T-helper 2 cell treated with Interferon-gamma antibody and Interleukin-4, amounts not matched to agents 5 μg/mL and 100 μg/mL, for 36 hours (primary cell): ENCODE measurements around the gene BNIPL.

Experiments used
- DNase-seq: peaks from one replicate; pipeline ENCODE4 v3.0.0; 2021; ENCODE audit warnings: low spot score
- H3K27ac Mint-ChIP-seq: one replicate; pipeline ENCODE4 v1.8.0; 2021; ENCODE audit warnings: mild to moderate bottlenecking, mixed read lengths
- H3K27me3 Mint-ChIP-seq: one replicate; pipeline ENCODE4 v1.8.0; 2021; ENCODE audit warnings: low read depth, mixed read lengths
- H3K36me3 Mint-ChIP-seq: one replicate; pipeline ENCODE4 v1.8.0; 2021; ENCODE audit warnings: low read depth, mixed read lengths
- H3K4me1 Mint-ChIP-seq: one replicate; pipeline ENCODE4 v1.8.0; 2021; ENCODE audit warnings: low read depth, mixed read lengths
- H3K4me3 Mint-ChIP-seq: one replicate; pipeline ENCODE4 v1.8.0; 2022; ENCODE audit warnings: mild to moderate bottlenecking, moderate library complexity, mixed read lengths
- H3K9me3 Mint-ChIP-seq: one replicate; pipeline ENCODE4 v1.8.0; 2021; ENCODE audit warnings: mixed read lengths

The BNIPL gene

DNA sequence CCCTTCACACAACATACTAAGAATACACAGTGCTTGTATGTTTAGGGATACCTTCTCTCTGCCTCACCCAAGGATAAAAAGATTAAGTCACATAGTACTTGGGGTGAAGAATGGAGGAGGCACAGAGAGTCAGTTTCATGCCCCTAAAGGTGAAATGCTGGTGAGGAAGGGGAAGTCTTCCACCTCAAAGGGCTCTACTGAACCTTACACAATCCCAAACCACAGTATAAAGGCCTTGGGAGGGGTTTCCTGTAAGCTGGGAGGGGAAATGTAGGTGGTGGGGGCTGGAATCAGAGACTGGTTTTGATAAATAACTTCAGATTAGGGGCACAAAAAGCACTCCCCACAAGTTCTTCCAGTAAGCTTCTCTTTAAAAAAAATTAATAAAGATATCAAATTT lies 33.2 kb upstream of the BNIPL start:
- no peaks in the 10 kb centered on the region for H3K9me3 Mint-ChIP-seq
- H3K4me3 Mint-ChIP-seq: peak overlapping the region; percentile 76
- H3K4me1 Mint-ChIP-seq: peaks cover 62% of the 10 kb centered on the region
- H3K27me3 Mint-ChIP-seq: no peaks in the 10 kb centered on the region
- H3K36me3 Mint-ChIP-seq: peaks cover 19% of the 10 kb centered on the region
- no peak for DNase-seq
- H3K27ac Mint-ChIP-seq: peak overlapping the region; percentile 80

DNA sequence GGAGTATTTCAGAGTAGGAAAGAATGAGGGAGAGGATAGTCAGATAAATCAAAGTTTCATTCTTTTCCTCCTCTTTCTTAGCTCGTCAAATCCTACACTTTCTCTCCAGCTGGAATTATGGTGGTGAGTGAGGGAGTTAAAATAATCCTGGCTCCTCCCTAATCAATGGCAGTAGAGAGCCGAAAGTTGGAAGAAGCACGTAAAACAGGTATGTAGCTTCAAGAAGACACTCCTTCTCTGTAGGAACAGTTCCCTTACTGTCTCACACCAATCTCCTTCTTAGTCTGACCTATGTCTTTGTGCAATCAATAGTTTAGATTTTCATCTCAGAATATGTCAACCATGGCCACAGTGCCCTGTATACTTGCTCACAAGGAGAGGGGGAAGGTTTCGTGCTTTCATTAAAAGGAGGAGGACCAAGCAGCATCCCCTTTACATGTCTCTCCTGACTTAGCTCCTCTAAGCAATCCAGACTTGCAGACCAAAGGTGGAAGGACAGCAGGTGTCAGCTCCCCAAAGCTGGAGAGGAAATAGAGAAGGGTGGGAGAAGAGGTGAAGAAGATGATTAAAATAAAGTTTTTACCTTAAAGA lies 30.6 kb upstream of the BNIPL start:
- no peaks in the 10 kb centered on the region for H3K9me3 Mint-ChIP-seq
- peak overlapping the region; percentile 98 for H3K4me3 Mint-ChIP-seq
- H3K4me1 Mint-ChIP-seq: peaks cover 69% of the 10 kb centered on the region
- H3K27me3 Mint-ChIP-seq: no peaks in the 10 kb centered on the region
- H3K27ac Mint-ChIP-seq: peak overlapping the region; percentile 92
- peaks cover 17% of the 10 kb centered on the region for H3K36me3 Mint-ChIP-seq
- DNase-seq: no peak

DNA sequence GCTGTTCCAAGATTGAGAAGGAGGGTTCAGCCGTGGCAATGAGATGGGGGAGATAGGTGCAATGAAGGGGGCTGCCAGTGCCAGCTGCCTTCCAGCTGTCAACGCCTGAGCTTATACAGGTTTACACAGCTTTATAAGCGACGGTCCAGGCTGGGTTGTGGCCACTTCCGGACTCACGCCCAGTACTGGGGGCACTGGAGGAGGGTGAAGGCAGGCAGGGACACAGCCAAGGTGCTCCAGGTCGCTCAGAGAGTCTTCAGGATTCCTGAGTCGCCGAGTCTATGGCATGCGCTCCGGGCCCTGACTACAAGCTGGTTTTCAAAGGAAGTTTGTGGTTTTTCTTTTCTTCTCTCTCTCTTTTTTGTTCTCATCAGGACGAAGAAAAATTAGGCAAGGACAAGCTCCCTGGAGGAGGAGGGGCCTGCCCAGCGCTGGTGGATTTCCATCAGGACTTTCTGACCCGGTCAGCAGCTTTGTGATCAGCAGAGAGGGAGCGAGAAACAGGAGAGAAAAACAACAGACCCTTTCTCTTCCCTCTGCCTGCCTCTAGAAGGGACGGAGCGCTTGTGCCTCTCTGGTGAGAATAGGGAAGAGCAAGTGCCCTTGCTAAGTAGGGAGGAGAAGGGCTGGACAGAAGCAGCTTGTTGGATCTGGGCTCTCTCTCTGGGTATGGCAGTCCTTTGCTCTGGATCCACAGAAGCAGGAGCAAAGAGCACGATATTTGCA lies 29.9 kb upstream of the BNIPL start, which contains the start of gene MINDY1:
MINDY1 (minus strand) TSS at position 576 of the 726 bp plus-strand sequence. CDS start 4,285 bp downstream, outside the sequence.
- Mint-ChIP-seq H3K36me3 (peaks cover 13% of the 10 kb centered on the region), H3K27ac (peak within 1 kb of the TSS; percentile 92), H3K9me3 (no peaks in the 10 kb centered on the region), H3K4me1 (peaks cover 71% of the 10 kb centered on the region), H3K27me3 (no peaks in the 10 kb centered on the region), H3K4me3 (peak within 1 kb of the TSS; percentile 98)
- peak; percentile 36 for DNase-seq

DNA sequence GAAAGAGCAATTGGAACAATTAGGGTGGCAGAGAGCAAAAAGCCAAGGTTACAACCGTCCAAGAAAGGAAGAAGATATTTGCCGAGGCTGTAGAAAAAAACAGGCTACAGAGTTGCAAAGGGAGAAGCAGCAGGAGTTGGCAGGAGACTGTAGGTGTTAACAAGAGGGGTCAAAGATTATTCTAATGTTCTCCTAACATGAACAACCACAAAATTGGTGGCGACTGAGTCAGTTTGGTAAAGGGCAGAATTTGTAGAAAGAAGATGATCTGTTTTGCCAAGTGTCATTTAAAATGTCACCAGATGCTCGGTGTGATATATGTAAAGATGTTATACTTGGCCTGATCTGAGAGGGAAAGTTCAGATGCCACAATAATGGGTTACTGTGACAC lies 28.5 kb upstream of the BNIPL start:
- Mint-ChIP-seq H3K27ac (peak overlapping the region; percentile 92), H3K27me3 (no peaks in the 10 kb centered on the region)
- DNase-seq: no peak

DNA sequence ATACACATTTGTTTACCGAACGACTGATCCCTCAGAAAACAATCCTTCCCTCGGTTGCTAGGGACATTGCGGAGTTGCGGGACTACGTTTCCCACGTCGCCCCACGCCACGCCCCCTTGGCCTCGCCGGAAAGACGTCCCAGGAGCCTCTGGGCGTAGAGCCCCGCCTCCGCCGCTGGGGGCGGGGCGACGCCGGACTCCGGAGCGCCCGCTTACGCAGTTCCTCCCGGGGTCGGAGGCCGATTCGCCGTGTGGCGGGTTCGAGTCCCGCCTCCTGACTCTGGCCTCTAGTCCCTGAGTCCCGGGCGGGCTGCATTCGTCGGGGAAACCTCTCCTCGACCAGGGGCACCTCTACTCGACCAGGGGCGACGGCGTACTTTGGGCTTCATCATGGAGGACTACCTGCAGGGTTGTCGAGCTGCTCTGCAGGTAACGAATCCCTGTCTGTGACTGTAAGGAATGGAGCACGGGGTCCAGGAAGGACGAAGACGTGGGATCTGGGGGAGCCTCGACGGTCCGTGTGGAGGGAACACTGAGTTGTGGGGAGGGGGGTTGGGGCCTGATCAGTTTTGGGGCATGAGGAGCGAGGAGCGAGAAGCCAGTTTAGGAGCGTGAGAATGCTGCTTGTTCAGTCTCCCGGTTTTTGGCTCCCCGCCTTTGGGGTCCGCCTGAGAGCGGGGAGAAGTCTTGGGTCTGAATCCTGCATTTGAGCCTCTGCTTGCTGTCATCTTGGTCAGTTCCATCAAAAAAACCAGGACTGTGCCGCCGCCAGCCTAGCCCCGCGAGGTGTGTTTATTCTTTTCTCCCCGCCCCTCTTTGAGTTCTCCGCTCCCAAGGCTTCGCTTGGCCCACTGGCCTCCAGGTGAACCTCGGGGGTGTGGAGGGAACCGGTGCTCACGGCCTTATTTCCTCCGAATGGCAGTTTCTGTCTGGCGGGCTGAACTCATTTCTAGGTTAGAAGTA lies 27.9 kb upstream of the BNIPL start, which contains the start of gene PRUNE1:
PRUNE1 (plus strand) TSS at position 206 of the 962 bp plus-strand sequence; CDS start at position 390, 184 bp downstream.
- Mint-ChIP-seq H3K4me3 (peak within 1 kb of the TSS; percentile 98), H3K4me1 (peaks cover 60% of the 10 kb centered on the region), H3K27me3 (no peaks in the 10 kb centered on the region), H3K27ac (peak within 1 kb of the TSS; percentile 92), H3K36me3 (peaks cover 3% of the 10 kb centered on the region), H3K9me3 (no peaks in the 10 kb centered on the region)
- peak; percentile 96 for DNase-seq

More for the DNA sequence above, 28.5 kb upstream of the BNIPL start:
- Mint-ChIP-seq H3K4me3 (peak overlapping the region; percentile 98), H3K36me3 (peaks cover 4% of the 10 kb centered on the region), H3K4me1 (peaks cover 64% of the 10 kb centered on the region), H3K9me3 (no peaks in the 10 kb centered on the region)

DNA sequence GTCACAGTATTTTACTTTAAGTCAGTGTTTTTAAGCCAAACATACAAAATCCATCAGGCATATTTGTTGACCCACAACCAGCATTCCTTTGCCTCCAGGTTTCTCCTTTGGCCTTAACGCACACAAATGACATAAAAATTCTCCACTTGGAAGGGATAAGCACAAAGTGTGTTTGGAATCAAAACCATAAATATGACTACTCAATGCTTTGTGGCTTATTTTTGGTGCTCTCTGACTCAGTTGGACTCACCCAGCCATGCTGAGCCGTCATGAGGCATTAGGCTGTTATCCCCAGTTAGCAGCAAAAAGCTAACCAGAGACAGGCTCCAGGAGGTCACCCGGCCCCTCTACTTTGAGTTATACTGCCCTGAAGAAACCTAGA lies 27.2 kb upstream of the BNIPL start:
- DNase-seq: no peak
- no peaks in the 10 kb centered on the region for H3K9me3 Mint-ChIP-seq
- H3K4me1 Mint-ChIP-seq: peaks cover 56% of the 10 kb centered on the region
- H3K36me3 Mint-ChIP-seq: peaks cover 3% of the 10 kb centered on the region
- H3K4me3 Mint-ChIP-seq: peak overlapping the region; percentile 98
- H3K27me3 Mint-ChIP-seq: no peaks in the 10 kb centered on the region
- peak overlapping the region; percentile 92 for H3K27ac Mint-ChIP-seq

DNA sequence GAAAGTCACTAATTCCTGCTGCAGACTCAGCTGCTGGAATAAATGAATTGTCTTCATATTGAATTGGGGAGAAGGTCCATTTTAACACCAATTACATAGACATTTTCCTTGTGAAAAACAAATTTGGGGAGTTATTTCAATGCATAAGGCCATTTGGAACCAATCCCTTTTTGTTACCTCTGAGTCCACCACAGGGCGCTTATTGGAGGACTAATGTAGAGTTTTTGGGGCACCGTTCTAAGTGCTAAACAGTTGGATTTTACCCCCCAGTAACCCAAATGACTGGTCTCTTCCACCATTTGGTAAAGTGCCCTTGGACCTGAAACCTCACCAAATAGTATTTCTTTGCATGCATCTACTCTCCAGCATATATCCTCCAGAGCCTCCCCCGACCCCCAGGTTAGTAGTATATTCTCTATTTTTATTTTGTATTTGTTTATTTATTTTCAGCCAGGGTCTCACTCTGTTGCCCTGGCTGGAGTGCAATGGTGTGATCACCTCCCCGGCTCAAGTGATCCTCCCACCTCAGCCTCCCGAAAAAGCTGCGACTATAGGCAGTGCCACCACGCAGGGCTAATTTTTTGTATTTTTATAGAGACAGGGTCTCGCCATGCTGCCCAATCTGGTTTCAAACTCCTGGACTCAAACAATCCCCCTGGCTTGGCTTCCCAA lies 26.6 kb upstream of the BNIPL start:
- Mint-ChIP-seq H3K4me1 (peaks cover 52% of the 10 kb centered on the region), H3K27ac (no peak overlapping the region), H3K9me3 (no peaks in the 10 kb centered on the region), H3K27me3 (no peaks in the 10 kb centered on the region), H3K4me3 (peak overlapping the region; percentile 98), H3K36me3 (peaks cover 3% of the 10 kb centered on the region)
- no peak for DNase-seq

DNA sequence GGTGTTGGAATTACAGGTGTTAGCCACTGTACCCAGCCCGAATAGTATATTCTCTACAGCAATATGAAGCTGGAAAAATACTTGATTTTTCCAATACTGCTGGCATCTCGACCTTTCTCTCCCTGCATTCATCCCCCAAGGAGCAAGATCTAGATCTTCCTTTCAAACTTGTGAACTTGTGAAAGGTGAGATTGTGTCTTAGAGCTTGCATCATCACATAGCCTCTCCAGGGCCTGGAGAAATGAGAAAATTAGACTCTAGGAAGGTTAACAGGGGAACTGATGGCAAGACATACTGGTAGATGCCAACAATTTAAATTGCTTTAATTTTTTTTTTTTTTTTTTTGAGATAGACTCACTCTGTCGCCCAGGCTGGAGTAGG lies 26.1 kb upstream of the BNIPL start:
- H3K4me1 Mint-ChIP-seq: peaks cover 49% of the 10 kb centered on the region

DNA sequence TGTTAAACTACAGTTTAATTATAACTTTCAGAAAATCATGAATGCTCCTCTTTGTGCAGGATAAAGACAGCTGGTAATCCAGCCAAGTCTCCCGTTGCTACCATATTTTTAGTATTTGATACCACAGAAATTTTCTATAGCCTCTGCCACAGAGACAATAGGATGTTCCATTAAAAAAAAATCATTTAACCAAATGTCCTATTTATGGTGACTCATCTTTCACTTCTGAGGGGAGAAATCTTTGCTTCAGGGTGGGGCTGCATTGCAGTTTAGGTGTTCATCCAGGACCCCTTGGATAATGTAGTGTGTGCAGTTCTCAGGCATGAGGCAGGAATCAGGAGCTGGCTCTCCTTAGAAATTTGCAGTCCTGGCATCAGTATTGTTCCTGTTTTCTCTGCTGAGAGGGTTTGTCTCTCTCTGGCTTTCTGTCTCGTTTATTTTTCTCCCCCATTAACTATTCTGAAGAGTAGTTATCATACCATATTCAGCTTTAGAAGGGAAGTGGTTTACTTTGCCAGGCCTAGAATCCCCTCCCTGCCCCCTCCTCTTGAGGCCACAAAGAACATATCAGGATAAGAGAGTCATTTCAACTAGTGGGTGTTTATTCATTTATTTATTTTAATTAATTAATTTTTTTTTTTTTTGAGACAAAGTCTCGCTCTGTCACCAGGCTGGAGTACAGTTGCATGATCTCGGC lies 25.1 kb upstream of the BNIPL start:
- H3K9me3 Mint-ChIP-seq: no peaks in the 10 kb centered on the region
- peaks cover 3% of the 10 kb centered on the region for H3K36me3 Mint-ChIP-seq
- H3K27ac Mint-ChIP-seq: peak overlapping the region; percentile 54
- no peaks in the 10 kb centered on the region for H3K27me3 Mint-ChIP-seq
- H3K4me1 Mint-ChIP-seq: peaks cover 39% of the 10 kb centered on the region
- DNase-seq: no peak
- H3K4me3 Mint-ChIP-seq: peak overlapping the region; percentile 43

More for the DNA sequence above, 26.1 kb upstream of the BNIPL start:
- Mint-ChIP-seq H3K27me3 (no peaks in the 10 kb centered on the region), H3K4me3 (peak overlapping the region; percentile 13), H3K27ac (no peak overlapping the region), H3K36me3 (peaks cover 3% of the 10 kb centered on the region), H3K9me3 (no peaks in the 10 kb centered on the region)
- DNase-seq: no peak

DNA sequence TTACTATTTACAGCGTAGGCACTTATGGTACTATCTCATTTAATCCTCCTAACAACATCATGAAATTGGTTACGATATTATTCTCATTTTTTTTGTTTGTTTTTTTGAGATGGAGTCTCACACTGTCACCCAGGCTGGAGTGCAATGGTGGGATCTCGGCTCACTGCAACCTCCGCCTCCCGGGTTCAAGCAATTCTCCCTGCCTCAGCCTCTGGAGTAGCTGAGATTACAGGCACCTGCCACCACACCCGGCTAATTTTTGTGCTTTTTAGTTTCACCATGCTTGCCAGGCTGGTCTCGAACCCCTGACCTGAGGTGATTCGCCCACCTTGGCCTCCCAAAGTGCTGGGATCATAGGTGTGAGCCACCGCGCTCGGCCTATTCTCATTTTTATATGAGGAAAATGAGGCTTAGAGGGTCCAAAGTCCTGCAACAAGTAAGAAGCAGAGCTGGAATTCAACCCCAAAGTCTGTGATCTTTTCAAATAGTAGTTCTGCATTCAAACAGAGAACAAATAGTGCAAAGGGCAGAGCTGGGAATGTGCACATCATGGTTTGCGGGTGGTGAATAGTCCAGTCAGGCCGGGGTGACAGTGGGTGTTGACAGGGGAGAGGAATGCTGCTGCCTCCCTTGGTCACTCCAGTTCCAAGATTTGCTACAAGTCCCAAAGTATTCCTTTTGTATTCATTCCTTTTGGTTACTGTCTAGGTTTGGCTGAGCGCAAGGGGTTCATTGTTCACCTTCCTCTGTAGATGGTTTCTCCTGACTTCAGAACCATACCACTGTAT lies 23.5 kb upstream of the BNIPL start:
- no peak overlapping the region for H3K27ac Mint-ChIP-seq
- H3K9me3 Mint-ChIP-seq: no peaks in the 10 kb centered on the region
- H3K4me1 Mint-ChIP-seq: peaks cover 25% of the 10 kb centered on the region
- H3K27me3 Mint-ChIP-seq: no peaks in the 10 kb centered on the region
- H3K4me3 Mint-ChIP-seq: no peak overlapping the region
- no peak for DNase-seq
- H3K36me3 Mint-ChIP-seq: peaks cover 3% of the 10 kb centered on the region

DNA sequence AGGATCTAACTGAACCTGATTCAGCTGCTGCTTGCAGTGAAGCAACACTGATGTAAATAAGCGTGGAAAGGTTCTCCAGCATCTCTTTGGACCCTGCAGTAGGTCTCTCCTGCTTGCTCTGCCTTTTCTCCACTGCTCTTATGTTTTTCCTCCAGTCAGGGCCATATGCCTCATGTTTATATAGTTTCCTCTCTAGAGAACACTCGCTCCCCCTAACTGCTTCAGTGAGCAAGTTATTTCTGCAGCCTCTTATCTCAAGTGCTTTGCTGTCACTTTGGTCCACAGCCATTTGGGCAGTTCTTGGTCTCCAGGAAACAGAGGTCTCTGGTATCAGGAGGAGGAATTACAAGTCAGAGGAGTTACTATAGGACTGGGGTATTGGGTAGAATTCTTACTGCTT lies 22.9 kb upstream of the BNIPL start:
- H3K4me1 Mint-ChIP-seq: peaks cover 23% of the 10 kb centered on the region
- H3K36me3 Mint-ChIP-seq: peaks cover 3% of the 10 kb centered on the region
- no peak overlapping the region for H3K27ac Mint-ChIP-seq
- no peak for DNase-seq
- H3K9me3 Mint-ChIP-seq: no peaks in the 10 kb centered on the region
- no peak overlapping the region for H3K4me3 Mint-ChIP-seq
- H3K27me3 Mint-ChIP-seq: no peaks in the 10 kb centered on the region

DNA sequence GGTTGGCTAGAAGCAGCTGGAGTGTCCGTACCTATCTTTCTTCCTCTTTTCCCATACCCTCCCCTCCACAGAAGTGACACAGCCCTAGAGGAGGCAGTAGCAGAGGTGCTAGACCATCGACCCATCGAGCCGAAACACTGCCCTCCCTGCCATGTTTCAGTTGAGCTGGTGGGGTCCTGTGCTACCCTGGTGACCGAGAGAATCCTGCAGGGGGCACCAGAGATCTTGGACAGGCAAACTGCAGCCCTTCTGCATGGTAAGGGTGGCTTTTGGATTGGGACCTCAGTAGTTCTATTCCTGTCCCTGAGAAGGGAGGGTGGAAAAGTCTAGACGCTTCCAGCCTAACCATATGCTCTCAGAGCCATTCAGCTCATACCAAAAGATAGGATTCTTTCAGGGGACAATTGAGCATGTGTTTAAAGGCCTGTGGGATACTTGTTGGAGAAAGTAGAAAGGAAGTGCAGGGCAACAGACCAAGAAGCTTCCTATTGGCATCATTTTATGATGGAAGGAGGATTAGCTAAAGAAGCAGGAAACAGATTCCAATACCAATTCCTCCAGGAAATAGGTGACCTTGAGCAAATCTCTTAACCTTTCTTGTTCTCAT lies 11.7 kb upstream of the BNIPL start:
- Mint-ChIP-seq H3K27me3 (no peaks in the 10 kb centered on the region), H3K4me1 (peaks cover 4% of the 10 kb centered on the region), H3K4me3 (peak overlapping the region; percentile 49), H3K27ac (no peak overlapping the region), H3K9me3 (no peaks in the 10 kb centered on the region), H3K36me3 (peaks cover 23% of the 10 kb centered on the region)
- peak; percentile 62 for DNase-seq
